Lung (tissue), 12 donors: ENCODE results near the gene CDKN2C. TPM values are rescaled to one million over a fixed set of nuclear protein-coding genes. Genes with fewer than 3 reads are reported as not detected.

Experiments
- ATAC-seq: fragments of 200-7000 bp; cut with Tn5 transposase; one replicate; pipeline ENCODE4 v1.9.1; 2020; ENCODE audit warnings: moderate number of reproducible peaks; ENCODE audit not compliant: insufficient read depth, low FRiP score
- DNase-seq, 3 donors: peaks; one replicate each; pipeline ENCODE4 v3.0.0-alpha.2; 2013 to 2017
- H3K27ac ChIP-seq, 2 donors: one replicate each; pipeline ENCODE4 v1.5.1; 2013; ENCODE audit warnings: mild to moderate bottlenecking in 2 of 2, moderate library complexity in 2 of 2, control low read depth in 1 of 2, inconsistent platforms in 1 of 2, low read depth in 1 of 2, low read length in 1 of 2
- H3K27me3 ChIP-seq, 3 donors: one replicate each; pipeline ENCODE4 v1.5.1; 2013; ENCODE audit warnings: low read length in 2 of 3; ENCODE audit not compliant: control insufficient read depth in 3 of 3, insufficient read depth in 3 of 3
- H3K36me3 ChIP-seq, 4 donors: one replicate each; pipeline ENCODE4 v1.5.1; 2013; ENCODE audit warnings: low read length in 4 of 4, mild to moderate bottlenecking in 1 of 4, moderate library complexity in 1 of 4; ENCODE audit not compliant: control insufficient read depth in 4 of 4, insufficient read depth in 4 of 4
- H3K4me1 ChIP-seq, 5 donors: one replicate each; pipeline ENCODE4 v1.5.1; 2013; ENCODE audit warnings: low read length in 5 of 5, mild to moderate bottlenecking in 2 of 5, moderate library complexity in 1 of 5; ENCODE audit not compliant: control insufficient read depth in 5 of 5, insufficient read depth in 5 of 5
- H3K4me3 ChIP-seq: one replicate; pipeline ENCODE4 v1.5.1; 2013; ENCODE audit warnings: mild to moderate bottlenecking, control low read depth, moderate library complexity
- H3K9ac ChIP-seq, 2 donors: one replicate each; pipeline ENCODE4 v1.5.1; 2013; ENCODE audit warnings: low read length in 2 of 2, control low read depth in 1 of 2; ENCODE audit not compliant: insufficient read depth in 1 of 2
- H3K9me3 ChIP-seq, 4 donors: one replicate each; pipeline ENCODE4 v1.5.1; 2013; ENCODE audit warnings: low read length in 3 of 4, mild to moderate bottlenecking in 1 of 4, moderate library complexity in 1 of 4; ENCODE audit not compliant: control insufficient read depth in 4 of 4, insufficient read depth in 3 of 4
- CTCF ChIP-seq: IDR thresholded peaks from 2 replicates; pipeline ENCODE4 v1.5.1; 2012; ENCODE audit warnings: mild to moderate bottlenecking; ENCODE audit errors: control extremely low read depth, extremely low read depth
- WGBS, 2 donors: extraction: QIAGEN DNeasy Blood & Tissue Kit; methylation state at CpG; one replicate each; pipeline ENCODE4 v1.1.7; 2013; 5-methylcytosine and 5-hydroxymethylcytosine counted together
- polyA plus RNA-seq, 2 donors: library from polyadenylated mRNA; stranded (reverse); fragments of 200-250 nt; gene quantifications; one replicate each; pipeline ENCODE4 v1.2.1, GENCODE V29; 2013
- total RNA-seq, 2 donors: library from RNA; depleted of rRNA in 1 of 2; stranded (reverse); fragments of >200 nt in 1 of 2; gene quantifications; one replicate each; pipeline ENCODE4 v1.2.1, GENCODE V29; 2014 to 2021
- donor health status: control.
- donor health status: control.
- donor health status: Bipolar disorder and iron deficiency.
- donor health status: healthy.
- donor health status: DM: yes; HTN: yes; CAD: no.

Gene CDKN2C
- total and polyA plus RNA-seq, 4 donors = 5.7 to 8.9 (median 7.6) TPM

- WGBS, 2 donors = 20 to 22% methylated on average over 17 of the region's 17 CpGs
- Histone ChIP-seq H3K9me3 (no peaks in the 10 kb centered on the region), H3K4me3 (peak overlapping the region; percentile 75), H3K4me1 (peaks cover 0 to 23% (median 0%) of the 10 kb centered on the region in 5 donors), H3K27ac (peak overlapping the region; percentile 95 to 99), H3K27me3 (peaks cover 0 to 19% (median 4%) of the 10 kb centered on the region in 3 donors), H3K9ac (peak overlapping the region in 1 of 2 donors; percentile 64), H3K36me3 (no peaks in the 10 kb centered on the region)
- TF ChIP-seq CTCF = no peak
- ATAC-seq = no peak
- DNase-seq = peak in 1 of 3 donors; percentile 11
Measured at GRCh38 chr1:50967416-50968157, 2.5 kb upstream of the CDKN2C start.

GRCh38 chr1:50968158-50968820 is 1.8 kb upstream of the CDKN2C start:
- Histone ChIP-seq H3K9ac (peak overlapping the region; percentile 56 to 57), H3K27me3 (peaks cover 0 to 19% (median 4%) of the 10 kb centered on the region in 3 donors), H3K27ac (peak overlapping the region; percentile 95 to 99), H3K4me1 (peaks cover 0 to 23% (median 0%) of the 10 kb centered on the region in 5 donors), H3K36me3 (no peaks in the 10 kb centered on the region), H3K4me3 (peak overlapping the region; percentile 75), H3K9me3 (no peaks in the 10 kb centered on the region)
- ATAC-seq = peak; percentile 94
- 0 to 1% methylated on average over 67 to 70 of the region's 70 CpGs for WGBS, 2 donors
- DNase-seq = peak; percentile 94 to 97 (median 94)
- peak; percentile 13 for TF ChIP-seq CTCF

GRCh38 chr1:50968821-50969610 is 1.0 kb upstream of the CDKN2C start:
- peaks cover 0 to 25% (median 4%) of the 10 kb centered on the region in 3 donors for H3K27me3 ChIP-seq
- ATAC-seq = peak; percentile 8
- WGBS, 2 donors = 0% methylated on average over 51 to 65 of the region's 65 CpGs
- H3K27ac ChIP-seq = peak overlapping the region; percentile 95 to 99
- TF ChIP-seq CTCF = no peak
- H3K36me3 ChIP-seq = no peaks in the 10 kb centered on the region
- peak; percentile 35 to 57 (median 36) for DNase-seq
- H3K4me3 ChIP-seq = peak overlapping the region; percentile 72
- H3K9ac ChIP-seq = peak overlapping the region; percentile 56 to 78
- no peaks in the 10 kb centered on the region for H3K9me3 ChIP-seq
- H3K4me1 ChIP-seq = peaks cover 0 to 23% (median 0%) of the 10 kb centered on the region in 5 donors
